Activated T-cell treated with anti-CD3 and anti-CD28 coated beads, Interleukin-2, amount 50 U/mL, for 48 hours (primary cell): Measurements from ENCODE around the gene IGSF22.

Source experiments
- DNase-seq, 2 experiments: peaks; one replicate each; pipeline ENCODE4 v3.0.0-alpha.2; 2020

Gene IGSF22

GRCh38 chr11:18743900-18744514, 18.0 kb upstream of the IGSF22 start:
- no peak for DNase-seq

- no peak for DNase-seq
These were observed 17.4 kb upstream of the IGSF22 start for GRCh38 chr11:18743365-18743764.

DNA sequence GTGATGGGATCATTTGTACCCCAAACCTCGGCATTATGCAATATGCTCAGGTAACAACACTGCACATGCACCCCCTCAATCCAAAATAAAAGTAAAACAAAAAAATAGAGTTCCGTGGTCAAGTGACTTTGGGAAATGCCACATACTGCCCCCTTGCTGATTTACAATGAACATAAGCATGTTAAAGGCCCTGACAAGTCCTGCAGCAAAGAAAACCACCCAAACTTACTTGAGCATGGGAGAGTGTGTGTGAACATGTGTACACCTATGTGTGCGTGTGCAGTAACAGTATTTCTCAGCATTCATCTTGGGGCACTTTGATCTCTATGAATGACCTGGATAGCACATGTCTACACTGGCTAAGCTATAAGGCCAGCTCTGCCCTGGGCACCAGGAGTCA, 15.8 kb upstream of the IGSF22 start:
- no peak for DNase-seq

DNA sequence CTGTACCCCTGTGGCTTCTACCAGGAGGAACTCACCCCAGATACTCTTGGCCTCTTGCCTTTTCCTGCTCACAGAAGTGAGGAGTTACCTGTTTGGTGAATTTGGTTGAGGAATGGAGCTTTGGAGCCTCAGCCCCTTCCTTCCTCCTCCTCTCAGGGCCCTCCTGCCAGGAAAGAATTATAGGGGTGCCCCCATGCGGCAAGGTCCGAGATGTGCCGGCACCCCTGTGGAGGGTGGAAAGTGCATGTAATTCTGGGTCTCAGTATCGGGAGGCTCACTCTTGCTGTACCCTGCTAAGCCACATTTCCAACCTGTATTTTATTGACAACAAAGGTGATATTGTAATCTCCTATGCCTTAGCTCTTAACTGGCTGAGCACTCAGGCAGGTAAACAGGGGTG, 13.7 kb upstream of the IGSF22 start:
- no peak for DNase-seq

GRCh38 chr11:18737642-18738041, 11.7 kb upstream of the IGSF22 start:
- DNase-seq: no peak

DNA sequence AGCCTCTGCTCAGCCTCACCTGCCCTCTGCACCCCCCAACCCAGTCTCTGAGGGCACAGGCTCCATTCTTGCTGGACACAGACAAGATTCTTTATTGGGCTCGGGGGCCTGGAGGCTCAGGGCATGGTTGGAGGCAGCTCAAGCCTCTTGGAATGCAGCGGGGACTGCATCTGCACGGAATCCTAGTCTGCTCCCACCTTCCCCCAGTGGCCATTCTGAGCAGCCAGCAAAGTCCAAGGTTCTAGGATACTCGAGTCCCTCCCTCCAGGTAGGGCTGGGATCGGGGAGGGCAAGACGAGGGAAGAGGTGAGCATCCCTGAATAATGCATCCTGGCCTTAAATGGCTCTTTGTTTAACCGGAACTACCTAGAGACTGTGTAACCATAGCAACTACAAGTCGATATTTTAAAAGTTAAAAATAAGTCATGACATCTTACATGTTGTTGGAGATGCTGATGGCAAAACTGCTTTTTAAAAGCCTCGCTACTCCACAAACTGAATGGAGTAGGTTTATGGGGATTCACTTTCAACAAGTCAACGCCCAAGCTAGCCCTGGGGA, 10.7 kb upstream of the IGSF22 start:
- DNase-seq: no peak

DNA sequence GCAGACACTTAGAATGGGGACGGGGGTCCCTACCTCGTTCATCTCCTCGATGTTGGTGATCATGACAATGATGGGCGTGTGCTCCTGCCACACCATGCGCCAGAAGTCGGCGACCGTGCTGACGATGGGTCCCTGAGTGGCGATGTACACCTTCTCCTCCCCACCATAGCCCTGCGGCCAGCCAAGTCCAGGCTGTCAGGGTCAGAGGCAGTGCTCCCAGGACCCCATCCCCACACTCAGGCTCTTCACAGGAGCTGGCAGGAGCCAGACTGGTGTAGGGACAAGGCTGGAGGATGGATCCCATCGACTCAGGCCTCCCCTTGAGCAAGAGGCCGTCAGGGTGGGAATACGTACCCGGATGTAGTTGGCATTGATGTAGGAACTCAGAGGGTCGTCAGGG, 7.2 kb upstream of the IGSF22 start:
- no peak for DNase-seq

GRCh38 chr11:18731949-18732821, 6.2 kb upstream of the IGSF22 start:
- peak; percentile 80 to 81 for DNase-seq

DNA sequence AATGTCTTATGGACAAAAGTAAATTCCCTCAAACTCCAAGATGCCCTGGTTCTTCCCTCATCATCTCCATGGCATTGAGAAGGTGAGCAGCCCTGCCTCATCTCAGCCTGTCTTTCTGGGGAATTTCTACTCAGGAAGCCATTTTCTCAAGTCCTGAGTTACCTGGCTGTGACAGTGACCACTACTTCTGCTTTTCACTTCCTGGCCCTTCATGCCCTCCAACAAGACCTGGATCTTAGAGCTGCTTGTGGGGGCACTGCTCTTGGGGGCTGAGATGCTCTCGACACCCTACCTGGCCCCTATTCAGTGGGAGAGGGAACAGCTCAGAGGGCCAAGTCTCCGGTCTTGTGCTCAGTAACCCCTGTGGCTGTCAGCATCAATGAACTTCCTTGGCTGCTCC, 5.5 kb upstream of the IGSF22 start:
- no peak for DNase-seq

GRCh38 chr11:18730020-18730419, 4.0 kb upstream of the IGSF22 start:
- DNase-seq: no peak

GRCh38 chr11:18729426-18729825, 3.4 kb upstream of the IGSF22 start:
- no peak for DNase-seq

DNA sequence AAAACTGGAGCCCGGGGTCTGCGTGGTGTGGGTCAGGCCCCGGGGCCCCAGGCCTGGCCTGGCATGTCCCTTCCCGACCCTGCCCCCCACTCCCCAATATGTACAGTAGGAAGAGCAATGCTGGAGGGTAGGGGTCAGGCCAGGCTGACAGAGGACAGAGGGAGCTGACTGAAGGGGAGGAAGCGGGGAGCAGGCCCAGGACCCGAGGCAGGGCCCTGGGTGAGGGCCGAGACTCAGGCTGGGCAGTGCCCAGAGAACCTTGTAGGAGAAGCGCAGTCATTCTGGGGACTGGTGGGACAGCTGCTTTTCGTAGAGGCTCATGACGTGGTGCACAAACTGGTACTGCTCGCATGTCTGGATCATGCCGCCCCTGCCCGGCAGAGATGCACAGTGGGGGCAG, 2.7 kb upstream of the IGSF22 start:
- no peak for DNase-seq

GRCh38 chr11:18727479-18728236, 1.7 kb upstream of the IGSF22 start:
- peak; percentile 66 to 70 for DNase-seq

- no peak for DNase-seq
These were observed 2.0 kb downstream of the IGSF22 start for GRCh38 chr11:18723991-18724390.

GRCh38 chr11:18722293-18722637, 3.7 kb downstream of the IGSF22 start:
- DNase-seq: no peak

GRCh38 chr11:18721561-18722292, 4.3 kb downstream of the IGSF22 start:
- DNase-seq: peak; percentile 69 to 74

GRCh38 chr11:18720808-18721560, 5.0 kb downstream of the IGSF22 start:
- DNase-seq: peak; percentile 89 to 90

DNA sequence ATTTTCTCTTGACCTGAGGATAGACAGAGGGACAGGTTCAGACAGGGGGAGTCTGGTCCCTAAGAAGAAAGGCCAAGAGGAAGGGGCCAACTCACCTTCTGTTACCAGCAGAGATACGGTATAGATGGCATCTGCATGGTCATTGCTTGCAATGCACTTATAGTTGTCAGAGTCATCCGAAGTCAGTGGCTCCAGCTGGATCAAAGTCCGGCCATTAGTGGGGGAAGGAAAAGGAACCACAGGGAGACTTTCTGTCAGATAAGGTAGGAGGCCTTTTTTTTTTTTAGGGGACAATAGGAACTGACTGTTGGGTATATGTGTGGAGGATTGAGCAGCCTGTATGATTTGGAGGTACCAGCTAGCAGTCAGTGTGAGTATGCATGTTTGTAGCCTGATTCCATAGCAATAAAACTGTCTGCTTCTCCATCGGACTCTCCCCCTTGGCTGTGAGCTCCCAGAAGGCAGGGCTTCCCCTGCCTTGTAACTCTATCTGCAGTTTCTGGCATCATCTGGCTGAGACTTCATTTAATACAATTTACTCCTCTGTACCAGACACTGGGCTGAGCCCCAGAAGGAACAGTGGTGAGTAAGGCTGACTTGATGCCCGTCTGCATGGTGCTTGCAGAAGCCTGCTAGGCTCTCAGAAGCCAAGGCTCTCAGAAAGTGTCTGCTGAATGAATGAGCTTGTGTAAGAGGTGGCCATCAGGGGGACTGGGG, 5.7 kb downstream of the IGSF22 start:
- no peak for DNase-seq

DNA sequence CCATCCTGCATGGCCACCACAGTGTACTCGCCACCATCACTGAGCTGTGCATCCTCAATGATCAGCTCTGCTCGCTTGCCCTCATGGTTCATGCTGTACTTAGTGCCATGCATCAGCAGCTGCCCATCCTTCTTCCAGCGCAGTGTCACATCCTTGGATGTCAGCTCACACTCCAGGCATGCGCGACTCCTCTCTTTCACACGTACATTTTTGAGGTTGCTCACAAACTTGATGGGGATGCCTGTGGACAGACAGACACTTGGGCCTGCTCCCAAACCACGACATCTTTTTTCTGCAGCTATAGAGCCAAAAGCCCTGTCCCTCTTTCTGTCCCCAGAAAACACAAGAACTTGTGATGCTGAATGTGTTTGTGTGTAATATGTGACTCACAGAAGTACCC, 10.5 kb downstream of the IGSF22 start:
- DNase-seq: no peak

- DNase-seq: no peak
These were observed 11.6 kb downstream of the IGSF22 start for GRCh38 chr11:18714443-18714780.

GRCh38 chr11:18713646-18714442, 12.1 kb downstream of the IGSF22 start:
- DNase-seq: no peak
